GM23248 (cell line): ENCODE results near the gene VIPR2. TPM values are rescaled to one million over a fixed set of nuclear protein-coding genes. Genes with fewer than 3 reads are reported as not detected.

Source experiments
- DNase-seq: peaks from one replicate; pipeline ENCODE4 v3.0.0-alpha.2; 2015
- H2AFZ ChIP-seq: fragments of 200-600 bp; sonication (generic); 2 replicates; pipeline ENCODE4 v1.6.1; 2016; ENCODE audit warnings: antibody characterized with exemption
- H3F3A ChIP-seq: fragments of 200-600 bp; sonication (generic); 2 replicates; pipeline ENCODE4 v1.6.1; 2016; ENCODE audit warnings: mild to moderate bottlenecking, antibody characterized with exemption, mixed run types; ENCODE audit not compliant: insufficient read depth
- H3K27ac ChIP-seq: fragments of 200-600 bp; sonication (generic); 2 replicates; pipeline ENCODE4 v1.5.1; 2016; ENCODE audit warnings: mild to moderate bottlenecking
- H3K27me3 ChIP-seq: fragments of 200-600 bp; sonication (generic); replicated peaks from 2 replicates; pipeline ENCODE4 v1.6.1; 2016; ENCODE audit warnings: mild to moderate bottlenecking; ENCODE audit not compliant: insufficient read depth
- H3K36me3 ChIP-seq: fragments of 200-600 bp; sonication (generic); 2 replicates; pipeline ENCODE4 v1.6.1; 2016; ENCODE audit warnings: low read depth, mild to moderate bottlenecking
- H3K4me1 ChIP-seq: fragments of 200-600 bp; sonication (generic); 2 replicates; pipeline ENCODE4 v1.6.1; 2016; ENCODE audit warnings: mild to moderate bottlenecking; ENCODE audit not compliant: insufficient read depth
- H3K4me2 ChIP-seq: fragments of 200-600 bp; sonication (generic); one replicate; pipeline ENCODE4 v1.6.1; 2016; ENCODE audit warnings: mild to moderate bottlenecking; ENCODE audit not compliant: unreplicated experiment
- H3K4me3 ChIP-seq: fragments of 200-600 bp; sonication (generic); 2 replicates; pipeline ENCODE4 v1.5.1; 2016; ENCODE audit warnings: mild to moderate bottlenecking
- H3K79me2 ChIP-seq: fragments of 200-600 bp; sonication (generic); 2 replicates; pipeline ENCODE4 v1.6.1; 2016; ENCODE audit warnings: mild to moderate bottlenecking; ENCODE audit not compliant: insufficient read depth
- H3K9ac ChIP-seq: fragments of 200-600 bp; sonication (generic); 2 replicates; pipeline ENCODE4 v1.6.1; 2016; ENCODE audit warnings: mild to moderate bottlenecking
- H3K9me2 ChIP-seq: fragments of 200-600 bp; sonication (generic); 2 replicates; pipeline ENCODE4 v1.6.1; 2016; ENCODE audit warnings: mixed run types, mild to moderate bottlenecking, moderate library complexity; ENCODE audit not compliant: insufficient read depth
- H3K9me3 ChIP-seq: fragments of 200-600 bp; sonication (generic); one replicate; pipeline ENCODE4 v1.6.1; 2017; ENCODE audit warnings: low read depth
- H4K20me1 ChIP-seq: fragments of 200-600 bp; sonication (generic); 2 replicates; pipeline ENCODE4 v1.6.0; 2016; ENCODE audit not compliant: insufficient read depth
- EZH2 ChIP-seq: fragments of 200-600 bp; sonication (generic); IDR thresholded peaks from 2 replicates; pipeline ENCODE4 v1.6.1; 2018; ENCODE audit warnings: antibody characterized with exemption, mild to moderate bottlenecking; ENCODE audit not compliant: insufficient read depth, poor library complexity, severe bottlenecking
- EZH2phosphoT487 ChIP-seq: fragments of 200-600 bp; sonication (generic); IDR thresholded peaks from 2 replicates; pipeline ENCODE4 v1.6.1; 2018; ENCODE audit warnings: antibody characterized with exemption, moderate library complexity, mild to moderate bottlenecking, low read depth; ENCODE audit not compliant: insufficient read depth
- WGBS, 2 experiments: methylation state at CpG; one replicate each; pipeline ENCODE4 v1.1.6; 2015 to 2017; ENCODE audit warnings: low lambda C conversion rate in 2 of 2, low coverage in 1 of 2; ENCODE audit errors: missing lambda C conversion rate in 2 of 2; 5-methylcytosine and 5-hydroxymethylcytosine counted together
- in situ Hi-C: fragments of 300-500 bp; cut with MboI; formaldehyde crosslinking; loops from 2 replicates; pipeline ENCODE4 v1.15.0; 2020
- polyA plus RNA-seq: library from polyadenylated mRNA; unstranded; fragments of >200 nt; fragmentation: Nextera tagmentation; extraction: Ambion mirVana; gene quantifications from 2 replicates; pipeline ENCODE4 v1.2.1, GENCODE V29; 2016
- total RNA-seq: library from RNA; depleted of rRNA; stranded (reverse); fragments of >200 nt; shearing (Covaris generic); gene quantifications from 2 replicates; pipeline ENCODE4 v1.2.3, GENCODE V29; 2014

The VIPR2 gene
- total and polyA plus RNA-seq, 2 experiments from 2014 or later: not detected

- Histone ChIP-seq H2AFZ (no peak overlapping the region), H3K36me3 (no peaks in the 10 kb centered on the region), H3K9me3 (no peaks in the 10 kb centered on the region), H3K27ac (no peak overlapping the region), H3K4me3 (no peak overlapping the region), H3K9ac (no peak overlapping the region), H3K9me2 (no peaks in the 10 kb centered on the region), H3K4me1 (no peaks in the 10 kb centered on the region), H3F3A (no peaks in the 10 kb centered on the region), H3K4me2 (no peak overlapping the region), H3K27me3 (no peaks in the 10 kb centered on the region), H3K79me2 (no peaks in the 10 kb centered on the region), H4K20me1 (no peaks in the 10 kb centered on the region)
- WGBS, 2 experiments: 47% methylated on average over 20 to 21 of the region's 21 CpGs
- no peak for TF ChIP-seq EZH2phosphoT487
- TF ChIP-seq EZH2: no peak
- in situ Hi-C loops: no loop called here
- no peak for DNase-seq
Observed at GRCh38 chr7:159036916-159037605, 107.6 kb downstream of the VIPR2 start.

DNA sequence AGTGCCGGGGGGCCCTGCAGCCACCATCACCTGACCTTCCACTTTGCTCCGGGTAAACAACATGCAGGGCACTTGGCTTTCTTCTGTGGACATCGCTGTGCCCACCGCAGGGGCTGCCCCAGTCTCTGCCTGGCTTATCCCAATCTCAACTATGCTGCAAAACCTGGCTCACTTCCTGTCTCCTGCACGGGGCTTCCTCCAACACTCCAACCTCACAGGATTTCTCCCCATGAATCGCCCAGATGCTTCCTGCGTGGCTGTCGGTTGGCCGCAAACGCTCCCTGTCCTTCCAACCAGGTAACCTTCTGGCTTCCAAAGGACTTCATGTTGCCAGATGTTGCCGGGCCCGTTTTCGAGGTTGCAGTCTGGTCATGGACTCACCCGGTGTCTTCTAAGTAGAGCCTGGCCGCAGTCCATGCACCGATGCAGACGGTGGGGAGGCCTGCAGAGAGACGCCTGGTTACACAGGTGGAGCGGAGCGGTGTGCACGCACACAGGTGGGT, 109.0 kb downstream of the VIPR2 start:
- Histone ChIP-seq H3K4me1 (no peaks in the 10 kb centered on the region), H3K9ac (no peak overlapping the region), H3K9me2 (no peaks in the 10 kb centered on the region), H4K20me1 (no peaks in the 10 kb centered on the region), H2AFZ (no peak overlapping the region), H3K4me2 (no peak overlapping the region), H3K9me3 (no peaks in the 10 kb centered on the region), H3K36me3 (no peaks in the 10 kb centered on the region), H3K27me3 (no peaks in the 10 kb centered on the region), H3K4me3 (no peak overlapping the region), H3K27ac (no peak overlapping the region), H3F3A (no peaks in the 10 kb centered on the region), H3K79me2 (no peaks in the 10 kb centered on the region)
- TF ChIP-seq EZH2 (no peak), EZH2phosphoT487 (no peak)
- in situ Hi-C loops: no loop called here
- WGBS, 2 experiments: 58 to 60% methylated on average over 21 of the region's 21 CpGs
- no peak for DNase-seq

DNA sequence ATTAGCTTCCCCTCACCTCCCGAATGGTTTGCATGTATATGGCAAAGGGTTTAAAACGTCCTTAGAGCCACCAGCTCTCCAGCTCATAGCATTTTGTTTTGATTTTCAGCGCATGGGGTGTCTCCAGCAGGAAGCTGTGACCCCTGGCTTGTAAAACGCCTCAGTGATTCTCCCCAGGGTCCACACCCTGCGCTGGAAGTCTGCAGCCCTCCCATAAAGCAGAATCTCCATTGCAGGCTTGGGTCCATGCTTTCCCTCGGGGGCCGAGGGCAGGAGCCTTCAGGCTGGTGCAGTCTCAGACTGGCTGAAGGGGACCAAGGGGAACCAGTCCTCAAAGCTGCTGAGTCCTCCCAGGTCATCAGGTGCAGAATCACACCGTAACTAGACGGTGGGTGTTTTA, 109.7 kb downstream of the VIPR2 start:
- Histone ChIP-seq H3K9me2 (no peaks in the 10 kb centered on the region), H3K27me3 (no peaks in the 10 kb centered on the region), H3K9ac (no peak overlapping the region), H3K4me1 (no peaks in the 10 kb centered on the region), H3K4me2 (no peak overlapping the region), H3K79me2 (no peaks in the 10 kb centered on the region), H4K20me1 (no peaks in the 10 kb centered on the region), H3K36me3 (no peaks in the 10 kb centered on the region), H3K27ac (no peak overlapping the region), H3F3A (no peaks in the 10 kb centered on the region), H2AFZ (no peak overlapping the region), H3K4me3 (no peak overlapping the region), H3K9me3 (no peaks in the 10 kb centered on the region)
- DNase-seq: no peak
- in situ Hi-C loops: no loop called here
- WGBS, 2 experiments: 32 to 50% methylated on average over 9 of the region's 9 CpGs
- TF ChIP-seq EZH2: no peak
- no peak for TF ChIP-seq EZH2phosphoT487

DNA sequence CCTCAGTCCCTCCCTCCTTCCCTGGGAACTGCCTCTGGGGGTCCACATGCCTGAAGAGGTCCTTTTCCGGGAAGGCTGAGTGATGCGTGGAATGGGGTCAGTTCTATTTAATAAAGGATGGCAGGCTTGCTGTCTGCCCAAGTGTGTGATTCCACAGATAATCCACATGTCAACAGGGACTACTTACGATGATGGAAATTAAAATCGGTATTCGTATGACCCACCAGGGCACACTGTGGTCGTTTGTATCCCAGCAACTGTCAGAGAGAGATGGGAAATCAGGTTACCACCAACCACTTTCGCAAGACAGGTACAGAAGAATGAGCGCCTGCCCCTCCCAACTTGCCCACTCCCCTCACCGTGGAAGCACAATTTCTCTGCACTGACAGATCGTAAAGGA, 110.3 kb downstream of the VIPR2 start:
- TF ChIP-seq EZH2 (no peak), EZH2phosphoT487 (no peak)
- Histone ChIP-seq H3K4me2 (no peak overlapping the region), H3K9me3 (no peaks in the 10 kb centered on the region), H3K4me1 (no peaks in the 10 kb centered on the region), H3K9ac (no peak overlapping the region), H3K79me2 (no peaks in the 10 kb centered on the region), H3K9me2 (no peaks in the 10 kb centered on the region), H4K20me1 (no peaks in the 10 kb centered on the region), H3F3A (no peaks in the 10 kb centered on the region), H3K4me3 (no peak overlapping the region), H3K27ac (no peak overlapping the region), H3K36me3 (no peaks in the 10 kb centered on the region), H2AFZ (no peak overlapping the region), H3K27me3 (no peaks in the 10 kb centered on the region)
- DNase-seq: no peak
- WGBS, 2 experiments: 50 to 52% methylated on average over 10 of the region's 10 CpGs
- in situ Hi-C loops: no loop called here

DNA sequence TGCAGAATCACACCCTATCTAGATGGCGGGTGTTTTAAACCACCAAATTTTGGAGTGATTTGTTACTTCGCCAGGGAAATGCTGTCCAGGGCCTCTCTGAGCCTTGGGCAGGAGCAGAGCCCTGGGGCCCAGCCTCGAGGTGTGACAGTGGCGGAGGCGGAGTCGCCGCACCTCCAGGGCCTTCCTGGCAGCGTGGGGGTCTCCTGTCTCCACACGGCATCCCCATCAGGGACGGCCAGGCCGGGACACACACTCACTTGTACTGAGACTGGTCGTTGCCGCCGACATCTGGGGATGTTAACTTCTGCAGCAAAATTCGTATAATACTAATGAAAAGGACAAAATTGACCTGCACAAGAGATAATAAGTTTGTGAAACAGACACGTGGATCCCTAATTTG, 110.7 kb downstream of the VIPR2 start:
- no peak overlapping the region for H3K4me2 ChIP-seq
- H3K27me3 ChIP-seq: no peaks in the 10 kb centered on the region
- H3K9me2 ChIP-seq: no peaks in the 10 kb centered on the region
- H3K27ac ChIP-seq: no peak overlapping the region
- 47 to 48% methylated on average over 16 of the region's 16 CpGs for WGBS, 2 experiments
- H2AFZ ChIP-seq: no peak overlapping the region
- H4K20me1 ChIP-seq: no peaks in the 10 kb centered on the region
- H3K4me3 ChIP-seq: no peak overlapping the region
- no peaks in the 10 kb centered on the region for H3F3A ChIP-seq
- no peaks in the 10 kb centered on the region for H3K4me1 ChIP-seq
- DNase-seq: no peak
- no peaks in the 10 kb centered on the region for H3K36me3 ChIP-seq
- TF ChIP-seq EZH2phosphoT487: no peak
- no peak for TF ChIP-seq EZH2
- no peak overlapping the region for H3K9ac ChIP-seq
- no peaks in the 10 kb centered on the region for H3K79me2 ChIP-seq
- H3K9me3 ChIP-seq: no peaks in the 10 kb centered on the region
- in situ Hi-C loops: no loop called here
